Subcutaneous adipose tissue (tissue), 4 donors: ENCODE measurements around the gene GRID1. TPM values are rescaled to one million over a fixed set of nuclear protein-coding genes. Genes with fewer than 3 reads are reported as not detected.

Experiments
- CTCF ChIP-seq: fragments of 450-650 bp; IDR thresholded peaks from one replicate; pipeline ENCODE4 v1.5.1; 2016; ENCODE audit warnings: low read depth, mild to moderate bottlenecking, control low read depth, antibody characterized with exemption, moderate library complexity
- total RNA-seq, 4 donors: library from RNA; depleted of rRNA; stranded (reverse); fragments of >200 nt; gene quantifications; one replicate each; pipeline ENCODE4 v1.1.0, GENCODE V29; 2016

GRID1 gene
- total RNA-seq, 4 donors from 2014 or later: 0.49 to 2.0 (median 1.1) TPM

DNA sequence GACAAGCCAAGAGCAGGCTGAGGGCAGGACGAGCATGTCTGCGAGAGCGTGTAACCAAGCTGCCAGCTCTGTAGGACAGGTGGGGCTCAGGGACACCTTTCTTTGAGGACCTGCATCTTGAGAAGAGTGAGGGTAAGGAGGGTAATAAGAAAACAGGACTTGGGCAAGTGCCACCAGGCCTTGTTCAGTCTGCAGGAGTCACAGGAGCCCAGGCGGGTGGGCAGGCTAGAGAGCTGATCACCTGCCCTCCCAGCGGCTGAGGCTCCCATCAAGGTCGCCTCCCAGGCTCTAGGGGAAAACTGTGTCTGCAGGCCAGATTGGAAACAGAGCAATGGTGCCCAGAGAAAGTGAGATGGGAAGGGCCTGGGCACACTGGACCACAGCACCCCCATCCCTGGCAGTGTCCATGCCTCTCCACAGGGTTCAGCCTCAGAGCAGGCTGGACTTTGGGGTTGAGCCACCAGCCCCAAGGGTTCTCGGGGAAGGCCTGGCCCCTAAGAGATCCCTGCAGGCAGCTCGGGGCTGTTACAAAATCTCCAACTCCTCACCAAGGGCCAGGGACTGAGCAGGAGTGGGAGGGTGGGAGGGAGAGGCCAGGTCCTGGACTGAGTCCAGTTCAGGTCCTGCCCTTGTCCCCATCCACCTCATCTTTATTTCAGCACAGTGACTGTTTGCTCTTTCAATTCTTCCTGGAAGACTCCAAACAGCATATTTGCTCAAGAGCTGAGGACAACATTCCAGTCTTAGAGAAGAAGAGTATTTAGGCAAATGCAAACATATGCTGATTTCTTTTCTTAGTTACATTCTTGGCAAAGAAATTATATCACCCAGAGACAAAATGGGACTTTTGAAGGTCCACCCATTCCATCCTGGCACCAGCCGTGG is 161.9 kb downstream of the GRID1 start:
- no peak for TF ChIP-seq CTCF

DNA sequence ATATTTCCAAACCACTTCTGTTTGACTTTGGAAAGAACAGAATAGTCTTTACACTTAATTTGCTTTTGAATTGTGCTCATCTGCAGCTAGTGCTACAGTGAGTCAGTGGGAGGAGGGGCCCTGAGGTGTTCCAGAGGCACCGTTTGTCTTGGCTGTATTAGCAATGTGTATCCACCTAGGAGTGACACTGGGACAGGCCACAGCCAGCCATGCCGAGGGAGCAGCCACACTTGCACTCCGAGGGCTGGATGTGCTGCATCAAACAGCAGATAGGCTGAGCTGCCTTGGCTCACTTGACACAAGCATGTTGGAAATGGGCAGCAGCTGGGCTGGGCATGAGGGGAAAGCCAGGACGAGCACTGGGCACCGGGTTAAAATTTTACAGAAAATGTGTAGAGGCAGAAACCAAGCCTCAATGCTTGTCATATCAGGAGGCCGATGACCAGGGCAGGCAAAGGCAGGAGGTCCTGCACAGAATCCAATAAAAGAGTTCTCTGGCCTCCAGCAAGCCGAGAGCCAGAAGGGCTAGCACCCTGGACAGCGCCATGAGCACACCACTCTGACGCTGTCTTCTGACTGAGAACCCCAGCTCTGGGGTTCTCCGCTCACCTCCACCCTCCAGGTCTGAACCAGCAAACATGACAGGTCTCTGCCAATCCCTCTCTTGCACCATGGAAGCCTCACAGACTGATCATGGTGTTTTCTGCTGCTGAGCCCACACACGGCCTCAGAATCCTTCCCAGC is 163.3 kb downstream of the GRID1 start:
- no peak for TF ChIP-seq CTCF

DNA sequence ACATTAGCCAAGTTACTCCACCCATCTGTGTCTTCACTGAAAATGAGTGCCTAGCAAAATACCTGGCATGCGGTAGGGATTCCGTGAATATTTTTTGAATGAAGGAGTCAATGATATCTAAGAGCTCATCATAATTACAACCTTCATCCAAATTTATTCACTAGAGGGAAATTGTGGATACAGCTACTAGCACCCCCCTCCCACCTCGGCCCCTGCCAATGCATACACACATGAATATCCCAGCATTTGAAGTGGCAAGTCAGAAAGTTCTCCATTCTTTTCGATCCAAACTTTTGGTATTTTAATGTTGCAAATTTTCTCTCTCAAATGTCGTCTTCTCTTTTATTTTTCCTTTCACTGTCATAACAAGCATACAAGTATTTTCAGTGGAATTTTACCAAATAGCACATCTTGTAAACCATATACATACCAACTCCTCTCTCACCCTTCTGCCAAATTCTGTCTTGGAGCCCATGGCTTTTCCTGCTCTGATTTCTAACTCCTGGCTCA is 164.3 kb downstream of the GRID1 start:
- no peak for TF ChIP-seq CTCF

- TF ChIP-seq CTCF: no peak
Measured at GRCh38 chr10:86200867-86201266, 165.7 kb downstream of the GRID1 start.

DNA sequence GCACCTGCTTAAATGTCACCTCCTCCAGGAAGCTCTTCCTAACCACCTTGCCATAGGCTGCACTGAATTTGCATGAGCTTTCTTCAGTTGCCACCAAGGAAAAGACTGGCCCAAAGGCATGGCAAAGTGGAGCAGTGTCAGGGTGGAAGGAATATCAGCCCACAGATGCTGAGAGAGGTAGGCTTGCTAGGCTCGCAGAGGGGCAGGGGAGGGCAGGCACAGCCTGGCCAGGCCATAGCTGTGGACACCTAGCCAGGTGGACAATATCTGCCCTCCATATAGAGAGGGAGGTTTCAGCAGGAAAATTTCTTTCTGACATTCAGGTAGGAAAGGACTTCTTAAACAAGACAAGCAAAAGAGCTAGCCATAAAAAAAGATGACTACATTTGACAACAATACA is 166.3 kb downstream of the GRID1 start:
- TF ChIP-seq CTCF: no peak

DNA sequence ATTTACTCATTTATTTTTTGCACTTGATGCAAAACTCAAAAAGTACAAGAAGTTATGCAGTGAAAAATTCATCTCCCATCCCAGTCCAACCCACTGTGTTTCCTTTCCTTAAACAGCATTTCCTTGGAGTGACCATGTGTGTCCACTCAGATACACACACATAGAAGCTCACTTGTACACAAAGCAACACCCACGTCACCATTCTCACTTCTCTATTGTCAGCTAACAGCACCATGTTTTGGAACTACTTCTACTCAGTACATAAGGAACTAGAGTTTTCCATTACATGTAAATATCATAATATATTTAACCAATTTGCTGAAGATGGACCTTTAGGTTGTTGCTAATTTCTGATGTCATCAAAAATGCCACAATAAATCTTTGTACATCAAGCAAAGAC is 167.6 kb downstream of the GRID1 start:
- TF ChIP-seq CTCF: no peak

DNA sequence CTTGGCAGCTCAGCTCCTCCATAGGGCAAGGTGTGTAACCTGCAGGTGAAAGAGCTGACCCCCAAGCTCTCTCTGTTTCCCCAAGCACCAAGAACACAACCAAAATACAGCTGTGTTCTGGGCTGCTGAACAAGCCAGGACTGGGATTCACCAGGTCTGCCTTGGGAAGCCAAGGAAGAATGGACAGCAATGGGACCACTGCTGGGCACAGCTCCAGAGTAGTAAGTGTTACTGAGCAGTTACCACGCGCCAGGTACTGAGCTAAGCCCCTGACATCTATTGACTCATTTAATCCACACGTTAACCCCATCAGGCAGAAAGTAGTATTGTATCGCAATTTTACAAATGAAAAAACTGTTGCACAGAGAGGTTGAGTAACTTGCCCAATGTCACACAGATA is 168.3 kb downstream of the GRID1 start:
- TF ChIP-seq CTCF: no peak
